Measurements from ENCODE around the gene SCN2A.

SCN2A gene

GRCh38 chr2:165239230-165239629 lies at the start of gene SCN2A:
Gene SCN2A, plus strand, starts transcription at chr2:165239414. Its CDS starts 56,410 bp downstream, at chr2:165295824.
- DNase-seq (ENCODE audit: low read depth, low spot score) = no peak

GRCh38 chr2:165191096-165191728 lies 48.0 kb upstream of the SCN2A start:
- no peak for DNase-seq (ENCODE audit: low read depth, low spot score)

- no peak for DNase-seq (ENCODE audit: low read depth, low spot score)
These were observed 46.5 kb upstream of the SCN2A start for GRCh38 chr2:165192729-165193128.

- no peak for DNase-seq (ENCODE audit: low read depth, low spot score)
These were observed 45.9 kb upstream of the SCN2A start for GRCh38 chr2:165193178-165193777.

- DNase-seq (ENCODE audit: low read depth, low spot score) = no peak
These were observed 42.8 kb upstream of the SCN2A start for GRCh38 chr2:165196411-165196810.

GRCh38 chr2:165197346-165197745 lies 41.9 kb upstream of the SCN2A start:
- no peak for DNase-seq (ENCODE audit: low read depth, low spot score)

GRCh38 chr2:165198181-165198580 lies 41.0 kb upstream of the SCN2A start:
- DNase-seq (ENCODE audit: low read depth, low spot score) = no peak

GRCh38 chr2:165202239-165202638 lies 37.0 kb upstream of the SCN2A start:
- no peak for DNase-seq (ENCODE audit: low read depth, low spot score)

- DNase-seq (ENCODE audit: low read depth, low spot score) = peak; percentile 8
These were observed 35.3 kb upstream of the SCN2A start, which contains the start of gene SCN3A for GRCh38 chr2:165203689-165204559. Gene SCN3A, minus strand, starts transcription at chr2:165204050. Its CDS starts 27,656 bp downstream, at chr2:165176394.

GRCh38 chr2:165205865-165206264 lies 33.3 kb upstream of the SCN2A start:
- no peak for DNase-seq (ENCODE audit: low read depth, low spot score)

GRCh38 chr2:165208094-165208493 lies 31.1 kb upstream of the SCN2A start:
- DNase-seq (ENCODE audit: low read depth, low spot score) = no peak

- no peak for DNase-seq (ENCODE audit: low read depth, low spot score)
These were observed 25.1 kb upstream of the SCN2A start for GRCh38 chr2:165214093-165214492.

GRCh38 chr2:165219481-165219880 lies 19.7 kb upstream of the SCN2A start:
- DNase-seq (ENCODE audit: low read depth, low spot score) = no peak

GRCh38 chr2:165224941-165225340 lies 14.3 kb upstream of the SCN2A start:
- DNase-seq (ENCODE audit: low read depth, low spot score) = no peak

- DNase-seq (ENCODE audit: low read depth, low spot score) = no peak
These were observed 11.6 kb upstream of the SCN2A start for GRCh38 chr2:165227571-165227970.

- DNase-seq (ENCODE audit: low read depth, low spot score) = no peak
These were observed 2.2 kb upstream of the SCN2A start for GRCh38 chr2:165237056-165237455.

GRCh38 chr2:165238295-165238694 lies 919 bp upstream of the SCN2A start:
- no peak for DNase-seq (ENCODE audit: low read depth, low spot score)

GRCh38 chr2:165239856-165240515 lies 772 bp downstream of the SCN2A start:
- DNase-seq (ENCODE audit: low read depth, low spot score) = no peak

- no peak for DNase-seq (ENCODE audit: low read depth, low spot score)
These were observed 1.7 kb downstream of the SCN2A start for GRCh38 chr2:165240916-165241315.

GRCh38 chr2:165245081-165245793 lies 6.0 kb downstream of the SCN2A start:
- DNase-seq (ENCODE audit: low read depth, low spot score) = no peak

GRCh38 chr2:165248238-165248637 lies 9.0 kb downstream of the SCN2A start:
- DNase-seq (ENCODE audit: low read depth, low spot score) = no peak
